Smooth muscle cell of bladder (primary cell): ENCODE measurements around the gene CRAMP1. TPM values are rescaled to one million over a fixed set of nuclear protein-coding genes. Genes with fewer than 3 reads are reported as not detected.

Experiments used
- total RNA-seq: library from RNA; depleted of rRNA; stranded (reverse); fragments of >200 nt; gene quantifications from 2 replicates; pipeline ENCODE4 v1.2.3, GENCODE V29; 2014

Gene CRAMP1, protein sequence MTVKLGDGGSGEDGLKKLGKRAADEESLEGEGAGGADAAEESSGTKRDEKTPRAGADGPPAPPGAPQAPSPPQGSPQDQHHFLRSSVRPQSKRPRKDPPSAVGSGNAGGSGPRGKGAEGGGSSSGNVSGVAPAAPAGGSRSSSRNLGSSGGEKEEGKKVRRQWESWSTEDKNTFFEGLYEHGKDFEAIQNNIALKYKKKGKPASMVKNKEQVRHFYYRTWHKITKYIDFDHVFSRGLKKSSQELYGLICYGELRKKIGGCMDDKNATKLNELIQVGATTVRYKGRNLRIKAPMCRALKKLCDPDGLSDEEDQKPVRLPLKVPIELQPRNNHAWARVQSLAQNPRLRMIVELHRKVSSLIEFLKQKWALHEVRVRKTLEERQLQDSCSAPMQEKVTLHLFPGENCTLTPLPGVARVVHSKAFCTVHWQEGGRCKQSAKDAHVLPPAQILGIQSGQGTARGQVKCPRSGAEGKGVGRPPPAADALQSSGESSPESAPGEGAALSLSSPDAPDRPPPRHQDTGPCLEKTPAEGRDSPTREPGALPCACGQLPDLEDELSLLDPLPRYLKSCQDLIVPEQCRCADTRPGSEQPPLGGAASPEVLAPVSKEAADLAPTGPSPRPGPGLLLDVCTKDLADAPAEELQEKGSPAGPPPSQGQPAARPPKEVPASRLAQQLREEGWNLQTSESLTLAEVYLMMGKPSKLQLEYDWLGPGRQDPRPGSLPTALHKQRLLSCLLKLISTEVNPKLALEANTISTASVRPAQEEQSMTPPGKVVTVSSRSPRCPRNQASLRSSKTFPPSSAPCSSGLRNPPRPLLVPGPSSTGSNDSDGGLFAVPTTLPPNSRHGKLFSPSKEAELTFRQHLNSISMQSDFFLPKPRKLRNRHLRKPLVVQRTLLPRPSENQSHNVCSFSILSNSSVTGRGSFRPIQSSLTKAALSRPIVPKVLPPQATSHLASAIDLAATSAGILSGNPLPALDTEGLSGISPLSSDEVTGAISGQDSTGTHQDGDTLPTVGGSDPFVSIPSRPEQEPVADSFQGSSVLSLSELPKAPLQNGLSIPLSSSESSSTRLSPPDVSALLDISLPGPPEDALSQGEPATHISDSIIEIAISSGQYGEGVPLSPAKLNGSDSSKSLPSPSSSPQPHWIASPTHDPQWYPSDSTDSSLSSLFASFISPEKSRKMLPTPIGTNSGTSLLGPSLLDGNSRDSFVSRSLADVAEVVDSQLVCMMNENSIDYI (N-terminal part only)
- 3.7 and 5.3 TPM in 2 replicates for total RNA-seq

DNA sequence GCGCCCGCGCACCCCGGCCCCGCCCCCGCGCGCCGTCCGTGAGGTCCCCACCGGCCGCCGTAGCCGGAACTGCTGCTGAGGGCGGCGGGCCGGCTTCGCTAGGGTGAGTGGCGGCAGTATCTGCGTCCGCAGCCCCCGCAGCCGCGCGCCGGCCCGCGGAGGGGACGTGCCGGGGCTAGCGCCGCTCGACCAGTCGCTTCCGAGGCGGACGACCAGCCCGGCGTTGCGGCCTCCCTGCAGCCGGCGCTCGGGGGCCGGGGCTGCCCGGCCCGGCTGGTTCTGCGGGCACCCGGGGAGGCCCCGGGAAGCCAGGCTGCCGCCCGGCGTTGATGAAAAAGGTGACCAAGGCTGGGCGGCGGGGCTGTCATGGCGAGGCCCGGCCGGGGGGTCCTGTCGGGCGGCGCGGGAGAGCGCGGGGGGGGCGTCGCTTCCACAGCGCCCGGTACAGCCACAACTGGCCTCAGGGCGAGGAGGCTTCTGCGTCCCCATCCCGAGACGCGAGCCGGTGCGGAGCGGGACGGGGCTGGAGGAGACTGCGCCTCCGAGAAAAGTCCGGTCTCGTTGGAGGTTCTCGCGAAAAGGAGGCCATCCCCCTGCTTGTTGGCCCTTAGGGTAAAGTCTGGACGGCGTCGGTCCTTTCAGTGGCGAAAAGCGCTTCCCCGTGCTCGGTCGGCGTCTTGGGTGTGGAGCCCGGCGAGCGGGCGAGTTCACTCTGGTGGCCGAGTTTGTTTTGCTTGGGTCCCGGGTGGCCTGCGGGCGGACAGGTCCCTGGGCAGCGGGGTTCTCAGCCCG lies at the start of gene CRAMP1:
TSS of gene CRAMP1 (plus strand) at position 41 of the 792 bp plus-strand sequence. CDS start 2,280 bp downstream, outside the sequence.

DNA sequence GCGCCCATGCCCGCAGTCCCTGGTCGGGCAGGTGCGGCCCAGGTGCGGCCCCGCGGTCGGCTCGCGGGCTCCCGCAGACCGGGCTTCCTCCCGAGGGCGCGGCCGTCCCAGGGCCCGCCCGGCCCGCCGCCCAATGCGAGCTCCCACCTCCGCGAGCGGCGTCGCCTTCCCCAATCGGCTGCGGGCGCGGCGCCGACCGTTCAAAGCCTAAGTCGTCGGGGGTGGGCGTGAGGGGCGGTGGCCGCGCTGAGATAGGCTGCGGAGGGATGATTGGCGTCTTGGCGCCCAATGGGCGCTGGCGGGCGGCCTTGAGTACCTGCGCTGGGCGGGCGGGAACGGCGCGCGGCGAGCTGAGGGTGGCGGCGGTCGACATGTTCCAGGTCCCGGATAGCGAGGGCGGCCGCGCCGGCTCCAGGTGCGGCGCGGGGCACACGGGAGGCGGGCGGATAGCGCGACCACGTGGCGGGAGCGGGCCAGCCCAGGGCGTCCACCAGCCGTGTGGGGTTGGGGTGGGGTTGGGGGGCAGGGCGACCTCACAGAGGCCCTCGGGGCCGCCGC lies 65.9 kb downstream of the CRAMP1 start, which contains the start of gene JPT2:
TSS of gene JPT2 (plus strand) at position 338 of the 558 bp plus-strand sequence. CDS start at position 372, 34 bp downstream.

DNA sequence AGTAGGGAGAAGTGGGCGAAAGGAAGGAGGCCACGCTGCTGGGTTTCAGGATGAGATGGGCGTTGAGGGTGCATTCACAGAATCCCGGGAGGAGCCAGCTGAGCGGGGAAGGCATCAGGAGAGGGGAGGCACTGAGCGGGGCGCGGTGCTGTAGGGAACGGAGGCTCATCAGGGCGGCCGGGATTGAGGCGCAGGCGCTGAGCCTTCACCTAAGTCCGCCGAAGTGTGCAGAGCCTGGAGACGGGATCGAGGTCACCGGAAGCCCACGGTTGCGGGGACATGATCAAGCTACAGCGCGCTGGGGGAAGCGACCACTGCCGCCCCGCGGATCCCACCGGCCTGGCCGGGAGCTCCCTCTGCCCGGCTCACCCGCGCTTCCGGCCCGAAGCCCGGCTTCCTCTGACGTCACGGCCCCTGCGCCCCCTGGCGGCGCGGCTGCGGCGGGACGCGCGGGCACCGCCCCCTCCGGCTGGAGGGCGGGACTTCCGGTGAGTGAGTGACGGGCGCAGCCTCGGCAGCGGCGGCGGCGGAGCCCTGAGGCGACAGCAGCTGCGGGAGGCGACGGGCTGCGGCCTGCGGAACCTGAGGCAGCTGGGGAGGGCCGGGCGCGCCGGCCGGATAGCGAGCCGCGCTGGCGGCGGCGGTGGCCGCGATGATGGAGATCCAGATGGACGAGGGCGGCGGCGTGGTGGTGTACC lies 93.7 kb downstream of the CRAMP1 start, which contains the start of gene MAPK8IP3:
TSS of gene MAPK8IP3 (plus strand) at position 508 of the 698 bp plus-strand sequence. CDS start at position 653, 145 bp downstream.

Other genes with a start within 250 kb of the CRAMP1 start
- gene UNKL, start 197.7 kb upstream of the CRAMP1 start, total RNA-seq: 5.3 and 6.7 TPM in 2 replicates
- gene UQCC4, start 191.6 kb upstream of the CRAMP1 start, total RNA-seq: 14.4 and 15.9 TPM in 2 replicates
- gene PERCC1, start 181.3 kb upstream of the CRAMP1 start, total RNA-seq: not detected in 2 replicates
- gene CCDC154, start 167.8 kb upstream of the CRAMP1 start, total RNA-seq: 0.14 and 0.28 TPM in 2 replicates
- 50.6 and 91.4 TPM in 2 replicates for gene CLCN7, start 137.3 kb upstream of the CRAMP1 start, total RNA-seq
- 0.09 TPM in 1 of 2 replicates, not detected in the other for gene PTX4, start 123.4 kb upstream of the CRAMP1 start, total RNA-seq
- gene TELO2, start 119.0 kb upstream of the CRAMP1 start, total RNA-seq: 7.1 and 9.9 TPM in 2 replicates
- gene TMEM204, start 78.7 kb upstream of the CRAMP1 start, total RNA-seq: 13.0 and 14.1 TPM in 2 replicates
- gene IFT140, start 288 bp upstream of the CRAMP1 start, total RNA-seq: 25.0 and 36.9 TPM in 2 replicates
- gene JPT2, start 65.9 kb downstream of the CRAMP1 start, total RNA-seq: 13.7 and 14.2 TPM in 2 replicates
- 34.0 and 41.1 TPM in 2 replicates for gene MAPK8IP3, start 93.8 kb downstream of the CRAMP1 start, total RNA-seq
- 48.9 and 58.7 TPM in 2 replicates for gene NME3, start 159.2 kb downstream of the CRAMP1 start, total RNA-seq
- gene EME2, start 160.4 kb downstream of the CRAMP1 start, total RNA-seq: 6.4 and 10.8 TPM in 2 replicates
- gene MRPS34, start 160.8 kb downstream of the CRAMP1 start, total RNA-seq: 74.0 and 77.1 TPM in 2 replicates
- gene SPSB3, start 170.2 kb downstream of the CRAMP1 start, total RNA-seq: 22.3 and 28.1 TPM in 2 replicates
- gene NUBP2, start 170.6 kb downstream of the CRAMP1 start, total RNA-seq: 49.5 and 49.8 TPM in 2 replicates
- under 0.01 and 0.09 TPM in 2 replicates for gene IGFALS, start 181.3 kb downstream of the CRAMP1 start, total RNA-seq
- 35.1 and 58.0 TPM in 2 replicates for gene HAGH, start 214.5 kb downstream of the CRAMP1 start, total RNA-seq
- 44.4 and 101 TPM in 2 replicates for gene FAHD1, start 214.8 kb downstream of the CRAMP1 start, total RNA-seq